NCI-H1092 treated with DMSO at 0.1 percent for 48 hours (cell line): ENCODE data around the gene ACY1.

ENCODE experiments used
- DNase-seq: peaks from one replicate; lab custom pipeline; 2025; lab: John Stamatoyannopoulos, UW

Gene ACY1

GRCh38 chr3:51982838-51983577 is at the start of gene ACY1:
Gene ACY1 (plus strand): TSS chr3:51983535. CDS start chr3:51984065, 530 bp downstream.
- DNase-seq = no peak

GRCh38 chr3:51934139-51934850 is 49.0 kb upstream of the ACY1 start:
- no peak for DNase-seq

- no peak for DNase-seq
Observed at GRCh38 chr3:51934991-51935885, 48.1 kb upstream of the ACY1 start.

GRCh38 chr3:51935886-51936755 is 47.2 kb upstream of the ACY1 start:
- no peak for DNase-seq

GRCh38 chr3:51937014-51937413 is 46.3 kb upstream of the ACY1 start:
- no peak for DNase-seq

- DNase-seq = no peak
Observed at GRCh38 chr3:51937611-51938450, 45.5 kb upstream of the ACY1 start.

DNA sequence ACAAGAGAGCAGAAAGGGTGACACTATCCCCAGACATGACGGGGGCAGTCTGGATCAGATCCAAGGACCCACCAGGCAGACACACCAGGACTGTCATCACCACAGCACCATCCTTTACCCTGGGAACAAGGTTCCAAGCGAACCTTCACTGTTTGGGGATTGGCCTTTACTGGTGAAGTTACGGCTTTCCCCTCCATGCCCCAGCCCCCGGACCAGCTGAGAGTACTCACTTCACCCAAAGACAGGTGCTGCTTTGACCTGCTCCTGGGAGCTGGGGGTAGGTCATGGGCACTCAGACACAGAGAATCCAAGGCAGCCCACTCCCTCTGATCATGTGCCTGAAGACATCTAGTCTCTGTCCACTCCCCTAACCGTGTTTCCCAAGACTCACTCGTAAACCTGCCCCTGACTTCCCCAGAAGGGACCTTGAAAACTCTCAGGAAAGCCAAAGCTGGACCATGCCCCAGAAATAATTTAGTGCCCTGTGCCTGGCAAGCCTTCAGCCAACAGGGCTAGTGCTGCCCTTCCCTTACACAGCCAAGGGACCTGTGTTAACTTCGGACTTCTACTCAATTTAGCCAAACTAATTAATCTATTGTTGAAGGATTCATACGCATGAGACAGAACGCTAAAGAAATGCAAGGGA is 44.4 kb upstream of the ACY1 start:
- DNase-seq = no peak

DNA sequence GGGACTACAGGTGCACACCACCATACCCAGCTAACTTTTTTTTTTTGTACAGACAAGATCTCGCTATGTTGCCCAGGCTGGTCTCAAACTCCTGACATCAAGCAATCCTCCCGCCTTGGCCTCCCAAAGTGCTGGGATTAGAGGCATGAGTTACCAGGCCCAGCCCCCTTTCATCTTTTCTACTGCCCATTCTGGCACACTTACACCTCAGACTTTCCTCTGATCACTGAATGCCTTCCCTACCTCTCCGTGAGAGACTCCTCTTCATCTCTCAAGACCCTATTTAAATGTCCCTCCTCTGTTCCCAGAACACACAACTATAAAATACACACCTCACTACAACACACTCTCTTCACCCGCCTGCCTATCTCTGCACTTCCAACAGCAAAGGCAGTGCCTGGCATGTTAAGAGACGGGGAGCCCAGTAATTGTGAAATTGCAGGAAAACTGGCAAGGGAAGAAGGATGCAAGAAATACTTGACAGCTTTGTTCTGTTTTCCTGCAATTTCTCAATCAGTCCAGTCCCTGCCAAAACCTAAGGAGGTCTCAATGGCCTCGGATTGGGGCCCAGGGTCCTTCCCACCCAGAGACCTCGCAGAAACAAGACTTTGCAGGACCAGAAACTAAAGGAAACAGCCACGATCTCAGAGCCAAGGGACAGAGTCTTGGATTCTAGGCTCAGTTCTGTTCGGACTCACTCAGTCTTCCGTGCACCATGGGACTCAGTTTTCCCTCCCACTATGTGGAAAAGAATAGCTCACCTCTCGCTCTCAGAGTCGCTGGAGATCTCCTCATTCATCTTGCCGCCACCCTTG is 42.5 kb upstream of the ACY1 start:
- no peak for DNase-seq

- no peak for DNase-seq
Observed at GRCh38 chr3:51941463-51941797, 41.9 kb upstream of the ACY1 start.

DNA sequence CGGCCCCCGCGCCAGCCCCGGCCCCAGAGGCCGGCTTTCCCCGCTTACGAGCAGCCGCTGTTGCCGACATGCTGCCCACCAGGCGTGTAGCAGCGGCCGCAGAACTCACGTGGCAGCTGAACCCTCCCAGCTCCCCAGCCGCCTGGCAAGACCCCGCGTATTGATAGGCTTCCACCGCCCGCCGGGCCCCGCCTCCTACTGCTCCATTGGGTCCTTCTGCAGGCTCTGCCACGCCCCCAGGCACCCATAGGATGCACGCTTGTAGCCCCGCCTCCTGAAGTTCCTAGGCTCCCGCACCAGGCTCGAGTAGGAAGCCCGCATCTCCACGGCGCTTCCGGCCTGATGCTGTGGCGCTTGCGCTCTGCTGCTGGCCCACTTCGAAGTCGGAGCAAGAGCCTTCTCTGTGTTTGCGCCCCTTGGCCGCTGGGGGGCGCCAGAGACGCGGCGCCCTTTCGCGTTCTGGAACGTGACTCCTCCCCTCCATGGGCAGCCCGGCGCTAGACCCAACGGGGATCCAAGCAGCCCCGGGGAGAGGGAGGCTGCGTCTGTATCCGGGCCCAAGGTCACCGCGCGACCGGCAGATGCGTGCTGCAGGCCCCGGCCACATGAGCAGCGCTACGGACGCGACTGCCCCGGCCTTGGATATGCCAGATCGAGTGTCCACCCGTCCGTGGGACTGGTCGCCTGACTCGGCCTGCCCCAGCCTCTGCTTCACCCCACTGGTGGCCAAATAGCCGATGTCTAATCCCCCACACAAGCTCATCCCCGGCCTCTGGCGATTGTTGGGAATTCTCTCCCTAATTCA is 41.3 kb upstream of the ACY1 start, which contains the start of the genes PARP3 and RRP9:
Gene PARP3 (plus strand): TSS at position 566 of the 805 bp plus-strand sequence. CDS start 993 bp downstream, outside the sequence.
Gene RRP9 (minus strand): TSS at position 107 of the 805 bp plus-strand sequence. CDS start 37 bp downstream, at position 70.
- peak; percentile 98 for DNase-seq

DNA sequence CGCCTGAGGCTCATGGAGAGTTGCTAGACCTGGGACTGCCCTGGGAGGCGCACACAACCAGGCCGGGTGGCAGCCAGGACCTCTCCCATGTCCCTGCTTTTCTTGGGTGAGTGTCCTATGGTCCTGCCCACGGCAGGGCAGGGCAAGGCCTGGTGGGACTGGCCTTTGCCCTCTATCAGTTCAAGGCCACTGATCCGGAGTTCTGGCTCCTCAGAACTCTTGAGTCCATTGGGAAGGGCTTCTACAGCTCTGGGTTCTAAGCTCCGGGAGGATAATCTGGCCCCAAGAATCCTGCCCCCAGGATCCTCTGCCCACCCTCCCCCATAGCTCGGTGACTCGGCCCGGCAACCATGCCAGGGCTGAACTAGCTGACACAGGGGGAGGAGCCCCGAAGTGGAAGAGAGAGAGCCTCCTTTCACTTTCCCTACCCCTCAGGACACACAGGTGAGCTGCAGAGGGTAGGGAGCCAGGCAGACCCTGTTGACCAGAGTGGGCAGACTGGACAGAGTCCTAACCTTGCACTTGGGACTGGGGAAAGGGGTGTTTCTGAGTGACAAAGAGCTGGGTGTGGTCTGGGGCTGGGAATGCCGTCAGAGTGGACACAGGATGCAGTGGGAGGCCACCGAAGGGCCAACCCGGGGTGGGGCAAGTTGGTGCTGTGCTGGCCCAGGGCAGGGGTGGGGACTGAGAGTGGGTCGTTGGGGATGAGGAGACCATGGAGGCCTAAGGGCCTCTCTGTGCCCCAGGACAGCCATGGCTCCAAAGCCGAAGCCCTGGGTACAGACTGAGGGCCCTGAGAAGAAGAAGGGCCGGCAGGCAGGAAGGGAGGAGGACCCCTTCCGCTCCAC is 40.5 kb upstream of the ACY1 start:
- DNase-seq = no peak

DNA sequence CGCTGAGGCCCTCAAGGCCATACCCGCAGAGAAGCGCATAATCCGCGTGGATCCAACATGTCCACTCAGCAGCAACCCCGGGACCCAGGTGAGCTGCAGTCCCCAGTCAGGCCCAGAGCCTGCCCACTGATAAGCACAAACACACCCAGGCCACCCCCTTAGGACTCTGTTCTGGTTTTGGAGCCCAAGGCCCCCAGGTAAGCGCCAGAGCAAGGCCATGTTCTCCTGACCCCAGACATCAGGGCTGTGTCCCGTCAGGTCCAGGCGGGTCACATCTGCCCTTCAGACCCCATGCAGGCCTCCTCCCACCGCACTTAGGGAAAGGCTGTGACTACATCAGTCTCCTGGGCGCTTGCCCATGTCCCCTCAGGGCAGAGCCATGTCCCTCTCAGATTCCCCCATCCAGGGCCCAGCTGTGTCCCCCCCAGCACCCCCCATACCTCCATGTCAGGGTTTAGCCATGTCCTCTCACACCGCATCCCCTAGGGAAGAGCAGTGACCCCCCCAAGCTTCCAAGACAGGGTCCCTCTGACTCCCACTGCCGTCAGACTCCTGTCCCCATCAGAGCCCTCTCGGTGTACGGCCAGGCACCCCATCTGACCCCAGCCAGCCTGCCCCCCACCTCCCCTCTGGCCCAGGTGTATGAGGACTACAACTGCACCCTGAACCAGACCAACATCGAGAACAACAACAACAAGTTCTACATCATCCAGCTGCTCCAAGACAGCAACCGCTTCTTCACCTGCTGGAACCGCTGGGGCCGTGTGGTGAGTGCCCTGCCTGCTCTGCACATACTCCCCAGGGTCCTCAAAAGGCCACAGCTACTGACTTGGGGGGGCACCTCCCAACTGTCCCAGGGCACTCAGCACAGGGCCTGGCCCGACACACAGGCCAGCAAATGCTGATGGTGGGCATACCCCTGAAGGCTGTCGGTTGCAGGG is 39.6 kb upstream of the ACY1 start:
- no peak for DNase-seq

DNA sequence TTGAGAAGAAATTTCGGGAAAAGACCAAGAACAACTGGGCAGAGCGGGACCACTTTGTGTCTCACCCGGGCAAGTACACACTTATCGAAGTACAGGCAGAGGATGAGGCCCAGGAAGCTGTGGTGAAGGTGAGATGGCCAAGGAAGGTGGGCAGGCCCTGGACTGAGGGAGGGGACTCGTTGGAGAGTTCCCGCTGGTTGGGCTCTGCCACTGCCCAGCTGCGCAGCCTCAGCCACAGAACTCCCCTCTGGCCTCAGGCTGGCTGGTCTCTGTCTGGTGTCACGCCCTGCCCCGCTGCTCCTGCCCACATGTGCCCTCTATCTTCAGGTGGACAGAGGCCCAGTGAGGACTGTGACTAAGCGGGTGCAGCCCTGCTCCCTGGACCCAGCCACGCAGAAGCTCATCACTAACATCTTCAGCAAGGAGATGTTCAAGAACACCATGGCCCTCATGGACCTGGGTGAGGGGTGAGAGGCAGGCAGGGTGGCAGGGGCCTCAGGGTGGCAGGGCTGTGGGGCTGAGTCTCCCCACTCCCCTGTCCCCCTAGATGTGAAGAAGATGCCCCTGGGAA is 38.8 kb upstream of the ACY1 start:
- no peak for DNase-seq

GRCh38 chr3:51945031-51945840 is 38.1 kb upstream of the ACY1 start:
- DNase-seq = no peak
